Measurements from ENCODE around the gene NUP98. TPM values are rescaled to one million over a fixed set of nuclear protein-coding genes. Genes with fewer than 3 reads are reported as not detected.

The NUP98 gene
- total RNA-seq, 1 experiment from 2014 or later = 217 TPM

GRCh38 chr11:3833449-3833848, 36.1 kb upstream of the NUP98 start:
- DNase-seq = no peak
- Histone ChIP-seq H3K36me3 (peaks cover 21% of the 10 kb centered on the region), H3K4me1 (no peaks in the 10 kb centered on the region), H3K4me3 (no peak overlapping the region), H3K27ac (no peak overlapping the region), H3K27me3 (no peaks in the 10 kb centered on the region), H3K9me3 (replicated peaks) (no peaks in the 10 kb centered on the region)

- no peak for DNase-seq
- Histone ChIP-seq H3K4me3 (no peak overlapping the region), H3K27me3 (no peaks in the 10 kb centered on the region), H3K27ac (no peak overlapping the region), H3K36me3 (peaks cover 23% of the 10 kb centered on the region), H3K9me3 (replicated peaks) (no peaks in the 10 kb centered on the region), H3K4me1 (no peaks in the 10 kb centered on the region)
Observed at GRCh38 chr11:3832816-3833215, 35.5 kb upstream of the NUP98 start.

- Histone ChIP-seq H3K27me3 (no peaks in the 10 kb centered on the region), H3K9me3 (replicated peaks) (no peaks in the 10 kb centered on the region), H3K36me3 (peaks cover 26% of the 10 kb centered on the region), H3K4me3 (no peak overlapping the region), H3K4me1 (no peaks in the 10 kb centered on the region), H3K27ac (no peak overlapping the region)
- DNase-seq = no peak
Observed at GRCh38 chr11:3831378-3832239, 34.3 kb upstream of the NUP98 start.

GRCh38 chr11:3830730-3831129, 33.4 kb upstream of the NUP98 start:
- Histone ChIP-seq H3K4me1 (no peaks in the 10 kb centered on the region), H3K36me3 (peaks cover 32% of the 10 kb centered on the region), H3K27me3 (no peaks in the 10 kb centered on the region), H3K4me3 (no peak overlapping the region), H3K27ac (no peak overlapping the region), H3K9me3 (replicated peaks) (no peaks in the 10 kb centered on the region)
- DNase-seq = no peak

- no peaks in the 10 kb centered on the region for H3K27me3 ChIP-seq
- H3K4me1 ChIP-seq = no peaks in the 10 kb centered on the region
- no peak overlapping the region for H3K27ac ChIP-seq
- H3K36me3 ChIP-seq = peaks cover 32% of the 10 kb centered on the region
- H3K9me3 ChIP-seq (replicated peaks) = no peaks in the 10 kb centered on the region
- no peak for DNase-seq
- H3K4me3 ChIP-seq = no peak overlapping the region
Observed at GRCh38 chr11:3830088-3830487, 32.7 kb upstream of the NUP98 start.

GRCh38 chr11:3827434-3828186, 30.3 kb upstream of the NUP98 start:
- H3K4me1 ChIP-seq = no peaks in the 10 kb centered on the region
- no peaks in the 10 kb centered on the region for H3K27me3 ChIP-seq
- H3K4me3 ChIP-seq = no peak overlapping the region
- no peak for DNase-seq
- H3K36me3 ChIP-seq = peaks cover 23% of the 10 kb centered on the region
- no peaks in the 10 kb centered on the region for H3K9me3 ChIP-seq (replicated peaks)
- H3K27ac ChIP-seq = no peak overlapping the region

GRCh38 chr11:3826721-3827120, 29.4 kb upstream of the NUP98 start:
- H3K36me3 ChIP-seq = peaks cover 21% of the 10 kb centered on the region
- no peak overlapping the region for H3K27ac ChIP-seq
- no peak for DNase-seq
- H3K4me3 ChIP-seq = no peak overlapping the region
- H3K9me3 ChIP-seq (replicated peaks) = no peaks in the 10 kb centered on the region
- no peaks in the 10 kb centered on the region for H3K4me1 ChIP-seq
- no peaks in the 10 kb centered on the region for H3K27me3 ChIP-seq

- no peak for DNase-seq
Observed at GRCh38 chr11:3825473-3826154, 28.3 kb upstream of the NUP98 start.

GRCh38 chr11:3824714-3825472, 27.5 kb upstream of the NUP98 start:
- Histone ChIP-seq H3K27ac (no peak overlapping the region), H3K36me3 (peaks cover 12% of the 10 kb centered on the region; the same call in 1 of the 2 replicates), H3K4me3 (no peak overlapping the region), H3K27me3 (no peaks in the 10 kb centered on the region), H3K9me3 (replicated peaks) (no peaks in the 10 kb centered on the region), H3K4me1 (no peaks in the 10 kb centered on the region)
- DNase-seq = no peak

More at GRCh38 chr11:3825473-3826154, 28.3 kb upstream of the NUP98 start:
- Histone ChIP-seq H3K4me1 (no peaks in the 10 kb centered on the region), H3K27me3 (no peaks in the 10 kb centered on the region), H3K36me3 (peaks cover 19% of the 10 kb centered on the region), H3K9me3 (replicated peaks) (no peaks in the 10 kb centered on the region), H3K27ac (no peak overlapping the region), H3K4me3 (no peak overlapping the region)

- Histone ChIP-seq H3K4me1 (no peaks in the 10 kb centered on the region), H3K9me3 (replicated peaks) (no peaks in the 10 kb centered on the region), H3K27me3 (no peaks in the 10 kb centered on the region), H3K36me3 (peaks cover 11% of the 10 kb centered on the region; the same call in 1 of the 2 replicates), H3K4me3 (no peak overlapping the region), H3K27ac (no peak overlapping the region)
- no peak for DNase-seq
Observed at GRCh38 chr11:3823762-3824506, 26.6 kb upstream of the NUP98 start.

GRCh38 chr11:3823303-3823702, 25.9 kb upstream of the NUP98 start:
- Histone ChIP-seq H3K9me3 (replicated peaks) (no peaks in the 10 kb centered on the region), H3K36me3 (peaks cover 11% of the 10 kb centered on the region; the same call in 1 of the 2 replicates), H3K27ac (no peak overlapping the region), H3K4me3 (no peak overlapping the region), H3K4me1 (no peaks in the 10 kb centered on the region), H3K27me3 (no peaks in the 10 kb centered on the region)
- DNase-seq = no peak

- Histone ChIP-seq H3K9me3 (replicated peaks) (no peaks in the 10 kb centered on the region), H3K27me3 (no peaks in the 10 kb centered on the region), H3K27ac (no peak overlapping the region), H3K4me1 (no peaks in the 10 kb centered on the region), H3K36me3 (peaks cover 5% of the 10 kb centered on the region; the same call in 1 of the 2 replicates), H3K4me3 (no peak overlapping the region)
- no peak for DNase-seq
Observed at GRCh38 chr11:3822312-3822711, 25.0 kb upstream of the NUP98 start.

- Histone ChIP-seq H3K27me3 (no peaks in the 10 kb centered on the region), H3K9me3 (replicated peaks) (no peaks in the 10 kb centered on the region), H3K36me3 (0 out of 2 replicates have a peak, but pooled peaks cover 1% of the 10 kb centered on the region), H3K4me1 (peaks cover 3% of the 10 kb centered on the region; the same call in 1 of the 2 replicates), H3K27ac (no peak overlapping the region), H3K4me3 (no peak overlapping the region)
- DNase-seq = no peak
Observed at GRCh38 chr11:3820971-3821370, 23.6 kb upstream of the NUP98 start.
